GM18498 (cell line): Measurements from ENCODE around the gene TMEM242.

ENCODE experiments used
- ATAC-seq: cut with Tn5 transposase; IDR thresholded peaks from one replicate; pipeline ENCODE4 v1.9.1; 2021; ENCODE audit warnings: mild to moderate bottlenecking, moderate library complexity; ENCODE audit not compliant: unreplicated experiment

The TMEM242 gene

GRCh38 chr6:157255079-157255478 is 68.2 kb downstream of the TMEM242 start:
- no peak for ATAC-seq

GRCh38 chr6:157254538-157254937 is 68.8 kb downstream of the TMEM242 start:
- ATAC-seq, result no peak

GRCh38 chr6:157253699-157254098 is 69.6 kb downstream of the TMEM242 start:
- ATAC-seq, result no peak

- no peak for ATAC-seq
Observed at GRCh38 chr6:157253017-157253416, 70.3 kb downstream of the TMEM242 start.

GRCh38 chr6:157251586-157252247 is 71.6 kb downstream of the TMEM242 start:
- ATAC-seq, result no peak

- no peak for ATAC-seq
Observed at GRCh38 chr6:157249826-157250225, 73.5 kb downstream of the TMEM242 start.

- no peak for ATAC-seq
Observed at GRCh38 chr6:157248264-157248663, 75.1 kb downstream of the TMEM242 start.

GRCh38 chr6:157246771-157247484 is 76.4 kb downstream of the TMEM242 start:
- no peak for ATAC-seq

GRCh38 chr6:157246048-157246630 is 77.2 kb downstream of the TMEM242 start:
- no peak for ATAC-seq

- no peak for ATAC-seq
Observed at GRCh38 chr6:157245436-157245835, 77.9 kb downstream of the TMEM242 start.

GRCh38 chr6:157244780-157245179 is 78.5 kb downstream of the TMEM242 start:
- ATAC-seq, result no peak

GRCh38 chr6:157244175-157244574 is 79.1 kb downstream of the TMEM242 start:
- no peak for ATAC-seq

GRCh38 chr6:157242791-157243190 is 80.5 kb downstream of the TMEM242 start:
- ATAC-seq, result no peak

- ATAC-seq, result no peak
Observed at GRCh38 chr6:157240960-157241311, 82.4 kb downstream of the TMEM242 start.

GRCh38 chr6:157240059-157240959 is 83.0 kb downstream of the TMEM242 start:
- no peak for ATAC-seq

GRCh38 chr6:157239671-157240058 is 83.7 kb downstream of the TMEM242 start:
- ATAC-seq, result no peak
